COLO829 (cell line): Measurements from ENCODE around the gene GRM7.

ENCODE experiments used
- DNase-seq: peaks from one replicate; pipeline ENCODE4 v3.0.0; 2012; ENCODE audit warnings: low spot score

GRM7 gene

GRCh38 chr3:7400360-7400759, 539.4 kb downstream of the GRM7 start:
- no peak for DNase-seq

- no peak for DNase-seq
These were observed 540.5 kb downstream of the GRM7 start for GRCh38 chr3:7401418-7401817.

DNA sequence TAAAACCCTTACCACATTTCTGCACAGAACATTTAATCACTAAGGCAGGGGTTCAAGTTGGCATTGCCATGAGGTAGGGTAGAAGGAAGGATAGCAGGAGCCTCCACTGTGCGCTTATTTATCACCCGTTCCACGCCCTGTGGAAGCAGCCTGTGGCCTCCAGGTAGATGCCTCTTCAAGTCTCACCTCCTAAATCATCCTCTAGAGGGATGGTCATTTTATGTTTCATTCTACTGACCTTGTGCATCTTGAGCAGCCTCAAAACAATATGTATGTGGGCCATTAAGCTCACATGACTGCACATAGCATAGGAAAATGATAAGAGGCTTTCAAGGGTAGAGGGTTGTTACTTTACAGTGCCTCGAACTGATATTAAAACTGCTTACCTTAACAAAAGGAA, 546.2 kb downstream of the GRM7 start:
- DNase-seq = no peak

- no peak for DNase-seq
These were observed 549.9 kb downstream of the GRM7 start for GRCh38 chr3:7410782-7411181.

DNA sequence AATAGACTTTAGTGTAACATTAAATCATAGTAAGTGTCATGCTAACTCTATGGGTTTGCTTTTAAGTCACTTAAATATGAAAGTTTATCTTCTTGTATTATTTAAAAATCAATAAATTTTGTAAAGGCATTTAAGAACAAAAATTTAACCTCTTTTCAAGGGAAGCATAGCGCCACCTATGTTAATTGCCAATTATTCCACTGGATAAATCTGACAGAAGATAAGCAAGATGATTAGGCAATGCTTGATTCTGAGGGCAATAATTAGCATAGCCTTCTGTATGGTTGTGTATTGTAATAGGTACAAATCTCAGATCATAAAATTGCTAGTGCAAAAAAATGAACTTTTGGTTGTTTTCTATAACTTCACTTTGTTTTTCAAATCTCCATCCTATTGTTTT, 560.1 kb downstream of the GRM7 start:
- no peak for DNase-seq

- no peak for DNase-seq
These were observed 562.1 kb downstream of the GRM7 start for GRCh38 chr3:7423036-7423435.

DNA sequence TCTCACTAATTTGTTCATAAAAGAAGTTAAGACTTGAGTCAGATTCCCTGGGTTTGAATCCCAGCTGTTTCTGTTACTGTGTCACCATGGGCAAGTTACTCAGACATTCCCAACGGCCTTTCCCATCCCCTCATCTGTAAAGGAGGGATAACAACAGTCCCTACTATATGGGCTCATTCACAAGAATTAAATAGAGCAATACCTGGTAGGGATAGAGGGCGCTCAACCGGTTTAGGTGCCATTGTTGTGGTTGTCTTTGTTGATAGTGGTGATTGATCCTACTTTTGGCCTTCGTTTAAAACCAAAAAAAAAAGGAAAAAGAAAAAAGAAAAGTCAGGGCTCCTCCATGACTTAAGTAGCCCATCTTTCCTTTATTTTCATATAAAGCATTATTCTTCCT, 563.1 kb downstream of the GRM7 start:
- no peak for DNase-seq

GRCh38 chr3:7428206-7428718, 567.3 kb downstream of the GRM7 start:
- DNase-seq = no peak

DNA sequence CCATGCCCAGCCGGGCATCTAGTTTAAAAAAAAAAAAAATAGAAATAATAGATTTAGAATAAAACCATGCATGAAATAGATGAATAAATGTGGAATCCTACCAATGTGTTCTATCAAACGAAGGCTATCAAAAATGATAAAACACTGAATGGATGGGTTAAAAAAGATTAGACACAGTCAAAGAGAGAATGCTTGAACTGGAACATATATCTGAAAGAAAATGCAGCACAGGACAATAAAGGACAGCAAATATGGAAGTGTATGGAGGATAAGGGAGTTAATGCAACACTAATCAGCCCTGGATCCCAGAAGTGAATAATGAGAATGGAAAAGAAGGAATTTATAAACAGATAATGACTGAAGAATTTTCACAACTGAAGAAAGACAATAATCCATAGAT, 571.7 kb downstream of the GRM7 start:
- no peak for DNase-seq

- DNase-seq = no peak
These were observed 572.2 kb downstream of the GRM7 start for GRCh38 chr3:7433073-7433472.

- DNase-seq = no peak
These were observed 575.6 kb downstream of the GRM7 start for GRCh38 chr3:7436542-7436941.

GRCh38 chr3:7437231-7437630, 576.3 kb downstream of the GRM7 start:
- DNase-seq = no peak

- no peak for DNase-seq
These were observed 578.3 kb downstream of the GRM7 start for GRCh38 chr3:7439101-7439680.

GRCh38 chr3:7444886-7445285, 584.0 kb downstream of the GRM7 start:
- DNase-seq = no peak

- no peak for DNase-seq
These were observed 584.4 kb downstream of the GRM7 start for GRCh38 chr3:7445331-7445730.

- no peak for DNase-seq
These were observed 586.4 kb downstream of the GRM7 start for GRCh38 chr3:7447197-7447769.

GRCh38 chr3:7456386-7456785, 595.5 kb downstream of the GRM7 start:
- DNase-seq = no peak

- no peak for DNase-seq
These were observed 600.4 kb downstream of the GRM7 start for GRCh38 chr3:7461202-7461825.

- no peak for DNase-seq
These were observed 609.0 kb downstream of the GRM7 start for GRCh38 chr3:7469866-7470265.

DNA sequence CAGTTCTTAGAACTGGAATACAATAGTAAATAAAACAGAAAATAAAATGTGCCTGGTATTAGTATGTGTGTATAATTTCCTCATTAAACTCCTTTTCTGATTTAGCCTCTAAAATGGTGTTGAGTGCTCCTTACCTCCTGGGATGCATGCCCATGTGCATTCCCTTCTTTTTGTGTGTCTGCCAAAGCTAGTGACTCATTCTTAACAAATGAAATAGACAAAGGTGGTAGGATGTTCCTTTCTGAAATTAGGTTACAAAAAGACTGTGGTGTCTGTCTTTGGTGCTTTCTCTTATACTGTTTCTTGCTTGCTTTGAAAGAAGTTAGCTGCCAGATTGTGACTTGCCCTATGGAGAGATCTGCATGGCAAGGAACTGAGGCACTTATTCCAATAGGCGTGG, 623.7 kb downstream of the GRM7 start:
- DNase-seq = no peak

DNA sequence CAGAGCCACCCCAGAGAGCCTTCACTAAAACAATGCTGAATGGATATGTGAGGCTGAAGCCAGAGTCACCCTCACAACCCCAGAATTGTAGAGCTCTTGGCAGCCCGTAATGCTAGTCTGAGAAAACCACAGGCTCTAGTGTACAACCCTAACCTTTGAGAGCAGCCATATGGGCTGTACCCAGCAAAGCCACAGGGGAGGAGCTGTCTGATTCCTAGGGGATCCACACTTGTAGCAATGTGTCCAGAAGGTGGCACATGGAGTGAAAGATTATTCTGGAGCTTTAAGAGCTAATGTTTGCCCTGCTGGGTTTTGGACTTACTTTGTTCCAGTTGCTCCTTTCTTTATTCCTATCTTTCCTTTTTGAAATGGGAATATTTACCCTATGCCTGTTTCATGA, 626.8 kb downstream of the GRM7 start:
- no peak for DNase-seq

- DNase-seq = no peak
These were observed 628.5 kb downstream of the GRM7 start for GRCh38 chr3:7489417-7489816.

GRCh38 chr3:7498715-7499114, 637.8 kb downstream of the GRM7 start:
- DNase-seq = no peak

DNA sequence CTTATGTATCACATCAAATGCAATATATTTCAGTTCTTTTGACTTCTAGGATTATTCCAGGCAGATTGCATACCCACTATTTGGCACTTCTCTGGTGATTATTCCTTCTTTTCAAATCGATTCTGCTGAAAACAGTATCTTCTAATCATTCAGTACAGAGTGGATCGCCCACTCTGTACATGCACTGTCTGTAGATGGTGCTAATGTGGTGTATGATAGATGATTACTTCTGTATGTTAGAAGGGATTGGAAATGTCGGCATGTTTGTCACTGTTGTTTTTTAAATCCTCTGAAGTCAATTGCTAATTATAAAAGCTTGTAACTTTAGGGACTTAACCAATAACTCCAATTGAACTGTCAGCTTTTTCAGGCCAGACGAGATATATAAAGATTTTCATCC, 642.5 kb downstream of the GRM7 start:
- DNase-seq = no peak
